HG03558 (cell line): Measurements from ENCODE around the gene KPNB1.

ENCODE experiments used
- ATAC-seq: cut with Tn5 transposase; IDR thresholded peaks from one replicate; pipeline ENCODE4 v1.9.1; 2021; ENCODE audit warnings: moderate number of reproducible peaks; ENCODE audit not compliant: unreplicated experiment; ENCODE audit errors: extremely low read depth

KPNB1 gene

GRCh38 chr17:47708312-47708863 lies 58.7 kb downstream of the KPNB1 start:
- no peak for ATAC-seq

- no peak for ATAC-seq
Observed at GRCh38 chr17:47708864-47709541, 59.3 kb downstream of the KPNB1 start.

GRCh38 chr17:47709594-47709993 lies 59.9 kb downstream of the KPNB1 start:
- no peak for ATAC-seq

GRCh38 chr17:47711366-47712099 lies 61.8 kb downstream of the KPNB1 start:
- ATAC-seq, result no peak

GRCh38 chr17:47712330-47713023 lies 62.8 kb downstream of the KPNB1 start:
- ATAC-seq, result no peak

GRCh38 chr17:47713980-47714700 lies 64.4 kb downstream of the KPNB1 start:
- ATAC-seq, result no peak

- no peak for ATAC-seq
Observed at GRCh38 chr17:47714773-47715396, 65.2 kb downstream of the KPNB1 start.

GRCh38 chr17:47715669-47716325 lies 66.1 kb downstream of the KPNB1 start:
- ATAC-seq, result no peak

- ATAC-seq, result no peak
Observed at GRCh38 chr17:47716375-47716774, 66.7 kb downstream of the KPNB1 start.

GRCh38 chr17:47717261-47717697 lies 67.6 kb downstream of the KPNB1 start:
- no peak for ATAC-seq

GRCh38 chr17:47717979-47718621 lies 68.4 kb downstream of the KPNB1 start:
- no peak for ATAC-seq

GRCh38 chr17:47718634-47719405 lies 69.1 kb downstream of the KPNB1 start:
- no peak for ATAC-seq

- no peak for ATAC-seq
Observed at GRCh38 chr17:47719411-47720152, 69.9 kb downstream of the KPNB1 start.

- no peak for ATAC-seq
Observed at GRCh38 chr17:47720196-47720595, 70.5 kb downstream of the KPNB1 start.

GRCh38 chr17:47720754-47721533 lies 71.2 kb downstream of the KPNB1 start:
- no peak for ATAC-seq

- no peak for ATAC-seq
Observed at GRCh38 chr17:47721725-47722124, 72.0 kb downstream of the KPNB1 start.

GRCh38 chr17:47724705-47725104 lies 75.0 kb downstream of the KPNB1 start:
- ATAC-seq, result no peak
